ENCODE measurements around the gene SFRP2. TPM values are rescaled to one million over a fixed set of nuclear protein-coding genes. Genes with fewer than 3 reads are reported as not detected.

Gene SFRP2
- polyA plus RNA-seq, 1 experiment, result not detected

DNA sequence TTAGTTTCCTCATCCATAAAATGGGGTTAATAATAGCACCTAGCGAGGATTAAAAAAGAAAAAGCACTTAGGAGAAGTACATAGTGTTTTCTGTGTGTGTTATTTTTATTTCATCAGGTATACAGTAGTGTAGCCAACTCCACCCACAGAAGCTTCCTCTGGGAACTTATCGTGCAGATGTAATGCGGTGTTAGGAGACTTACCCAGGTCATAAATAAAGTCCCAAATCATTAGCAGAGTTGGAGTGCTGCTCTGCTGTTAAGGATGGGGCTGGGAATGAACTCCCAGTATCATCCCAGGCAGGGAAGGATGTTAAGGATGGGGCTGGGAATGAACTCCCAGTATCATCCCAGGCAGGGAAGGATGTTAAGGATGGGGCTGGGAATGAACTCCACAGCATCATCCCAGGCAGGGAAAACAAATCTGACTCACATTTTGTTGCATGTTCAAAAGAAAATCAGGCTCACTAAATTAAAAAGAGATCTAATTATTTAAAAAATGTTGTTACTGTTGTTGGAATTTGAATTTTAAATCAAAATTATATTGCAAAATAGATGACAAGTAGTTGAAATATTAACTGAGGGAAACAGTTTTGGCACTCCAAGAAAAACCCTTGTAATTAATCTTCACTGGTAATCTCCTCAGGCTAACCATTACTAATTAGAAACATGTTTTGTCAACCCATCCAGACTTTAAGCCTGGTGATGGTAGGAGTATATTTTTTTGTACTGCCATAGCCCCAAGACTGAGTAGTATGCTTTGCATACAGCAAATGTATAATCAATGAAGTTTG lies 10.2 kb upstream of the SFRP2 start:
- TF ChIP-seq, protein P1, sequence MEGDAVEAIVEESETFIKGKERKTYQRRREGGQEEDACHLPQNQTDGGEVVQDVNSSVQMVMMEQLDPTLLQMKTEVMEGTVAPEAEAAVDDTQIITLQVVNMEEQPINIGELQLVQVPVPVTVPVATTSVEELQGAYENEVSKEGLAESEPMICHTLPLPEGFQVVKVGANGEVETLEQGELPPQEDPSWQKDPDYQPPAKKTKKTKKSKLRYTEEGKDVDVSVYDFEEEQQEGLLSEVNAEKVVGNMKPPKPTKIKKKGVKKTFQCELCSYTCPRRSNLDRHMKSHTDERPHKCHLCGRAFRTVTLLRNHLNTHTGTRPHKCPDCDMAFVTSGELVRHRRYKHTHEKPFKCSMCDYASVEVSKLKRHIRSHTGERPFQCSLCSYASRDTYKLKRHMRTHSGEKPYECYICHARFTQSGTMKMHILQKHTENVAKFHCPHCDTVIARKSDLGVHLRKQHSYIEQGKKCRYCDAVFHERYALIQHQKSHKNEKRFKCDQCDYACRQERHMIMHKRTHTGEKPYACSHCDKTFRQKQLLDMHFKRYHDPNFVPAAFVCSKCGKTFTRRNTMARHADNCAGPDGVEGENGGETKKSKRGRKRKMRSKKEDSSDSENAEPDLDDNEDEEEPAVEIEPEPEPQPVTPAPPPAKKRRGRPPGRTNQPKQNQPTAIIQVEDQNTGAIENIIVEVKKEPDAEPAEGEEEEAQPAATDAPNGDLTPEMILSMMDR (IDR thresholded peaks at IDR 0.05; ENCODE audit: low read depth, low read length), result no peak
- Histone ChIP-seq H3K27me3 (ENCODE audit: control insufficient read depth, insufficient read depth, low read length) (peaks cover 2% of the 10 kb centered on the region), H3K27ac (ENCODE audit: low read depth, low read length) (no peak overlapping the region), H3K9me3 (ENCODE audit: control insufficient read depth, insufficient read depth, low read length) (no peaks in the 10 kb centered on the region), H3K4me3 (ENCODE audit: low read depth, low read length) (no peak overlapping the region)
- CTCF ChIA-PET, result interaction anchor here (0.6 kb wide), 1 partner anchor 61 kb away, joined by 3 read pairs; no protein-coding TSS in a partner anchor
- POLR2A ChIA-PET, result no interaction called here
- DNase-seq (ENCODE audit: low read depth, low spot score), result no peak

DNA sequence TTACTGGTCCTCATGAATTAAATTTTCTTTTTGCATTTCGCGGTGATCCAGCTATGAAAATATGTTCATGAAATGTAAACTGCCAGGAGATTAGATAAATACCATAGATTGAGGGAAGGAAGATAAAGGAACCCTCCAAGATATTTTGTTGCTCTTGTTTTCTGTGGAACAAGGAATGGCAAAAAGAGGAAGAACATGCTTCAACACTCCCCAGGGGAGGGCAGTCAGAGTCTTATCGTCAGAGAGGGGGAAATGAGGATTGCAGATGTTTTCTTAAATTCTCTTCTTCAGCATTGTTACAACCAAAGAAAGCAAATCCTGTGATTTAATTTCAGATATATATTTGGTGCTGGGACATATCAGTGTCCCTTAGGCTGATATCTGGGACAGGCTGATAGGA lies 9.5 kb upstream of the SFRP2 start:
- DNase-seq (ENCODE audit: low read depth, low spot score), result no peak
- H3K4me3 ChIP-seq (ENCODE audit: low read depth, low read length), result no peak overlapping the region
- ChIA-PET CTCF (no interaction called here), POLR2A (no interaction called here)
- H3K27me3 ChIP-seq (ENCODE audit: control insufficient read depth, insufficient read depth, low read length), result peaks cover 2% of the 10 kb centered on the region
- TF ChIP-seq, protein P1 (IDR thresholded peaks at IDR 0.05; ENCODE audit: low read depth, low read length), result no peak
- H3K9me3 ChIP-seq (ENCODE audit: control insufficient read depth, insufficient read depth, low read length), result no peaks in the 10 kb centered on the region
- H3K27ac ChIP-seq (ENCODE audit: low read depth, low read length), result no peak overlapping the region

DNA sequence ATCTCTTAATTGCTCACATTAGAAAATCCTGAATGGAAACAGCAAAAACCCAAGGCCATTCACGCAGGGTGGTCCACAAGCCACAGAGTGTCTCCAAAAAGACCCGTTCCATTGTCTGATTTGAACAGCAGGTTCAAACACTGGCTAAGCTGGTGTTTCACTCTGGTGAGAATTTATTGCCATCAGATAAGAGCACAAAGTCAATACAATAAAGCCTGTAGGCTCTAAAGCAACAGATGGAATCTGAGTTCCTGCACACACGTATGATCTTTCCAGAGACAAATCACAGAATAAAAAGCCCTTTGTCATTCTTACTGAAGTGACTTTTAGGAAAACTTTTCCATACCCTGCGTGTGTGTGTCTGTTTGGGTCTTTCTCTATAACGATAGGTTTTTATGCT lies 5.1 kb upstream of the SFRP2 start:
- CTCF ChIA-PET, result no interaction called here
- H3K4me3 ChIP-seq (ENCODE audit: low read depth, low read length), result no peak overlapping the region
- no peak overlapping the region for H3K27ac ChIP-seq (ENCODE audit: low read depth, low read length)
- TF ChIP-seq, protein P1 (IDR thresholded peaks at IDR 0.05; ENCODE audit: low read depth, low read length), result no peak
- POLR2A ChIA-PET, result no interaction called here
- DNase-seq (ENCODE audit: low read depth, low spot score), result no peak
- peaks cover 40% of the 10 kb centered on the region for H3K27me3 ChIP-seq (ENCODE audit: control insufficient read depth, insufficient read depth, low read length)
- H3K9me3 ChIP-seq (ENCODE audit: control insufficient read depth, insufficient read depth, low read length), result peaks cover 2% of the 10 kb centered on the region; the same call in 1 of the 2 replicates

DNA sequence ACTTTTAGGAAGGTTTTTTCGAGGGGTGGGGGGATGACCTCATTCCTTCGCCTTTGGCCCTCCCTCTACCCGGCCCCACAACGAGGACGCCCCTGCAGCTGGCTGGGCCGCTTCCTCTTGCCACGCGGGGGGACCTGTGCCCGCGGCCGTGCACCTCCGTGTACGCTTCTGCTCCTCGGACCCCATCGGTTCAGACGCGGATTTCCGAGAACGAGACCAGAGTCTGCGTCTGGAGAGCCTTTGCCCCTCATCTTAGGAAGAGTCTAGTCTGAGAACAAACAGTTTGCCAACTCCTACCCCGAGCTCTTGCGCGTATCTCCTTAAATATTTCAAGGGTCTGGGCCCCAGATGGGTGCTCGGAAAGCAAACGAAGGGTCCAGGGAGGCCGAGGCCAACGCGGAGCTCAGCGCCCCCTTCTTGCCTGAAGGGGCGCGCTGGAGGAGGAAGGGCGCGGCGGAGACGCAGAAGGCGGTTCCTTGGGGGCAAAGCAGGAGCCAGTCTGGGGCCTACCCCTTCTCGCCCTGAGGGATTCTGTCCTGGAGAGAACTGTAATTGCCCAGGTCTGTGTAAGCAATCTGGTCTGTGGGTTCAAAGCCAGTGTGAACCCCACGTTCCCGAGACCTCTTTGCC lies 3.9 kb upstream of the SFRP2 start:
- H3K9me3 ChIP-seq (ENCODE audit: control insufficient read depth, insufficient read depth, low read length), result peaks cover 6% of the 10 kb centered on the region; the same call in 1 of the 2 replicates
- ChIA-PET CTCF (no interaction called here), POLR2A (no interaction called here)
- TF ChIP-seq, protein P1 (IDR thresholded peaks at IDR 0.05; ENCODE audit: low read depth, low read length), result no peak
- no peak for DNase-seq (ENCODE audit: low read depth, low spot score)
- H3K27ac ChIP-seq (ENCODE audit: low read depth, low read length), result no peak overlapping the region
- H3K27me3 ChIP-seq (ENCODE audit: control insufficient read depth, insufficient read depth, low read length), result peaks cover 52% of the 10 kb centered on the region
- H3K4me3 ChIP-seq (ENCODE audit: low read depth, low read length), result no peak overlapping the region

Measured in AG04450 (cell line).